NCI-H774 (cell line): ENCODE results near the gene ZGPAT.

ENCODE experiments used
- DNase-seq: peaks from one replicate; lab custom pipeline; 2025; lab: John Stamatoyannopoulos, UW

ZGPAT gene

GRCh38 chr20:63744574-63745423, 37.0 kb downstream of the ZGPAT start:
- no peak for DNase-seq

- DNase-seq = no peak
These were observed 37.6 kb downstream of the ZGPAT start for GRCh38 chr20:63745424-63745805.

GRCh38 chr20:63745961-63746731, 38.3 kb downstream of the ZGPAT start:
- no peak for DNase-seq

- DNase-seq = no peak
These were observed 39.0 kb downstream of the ZGPAT start for GRCh38 chr20:63746751-63747315.

GRCh38 chr20:63747622-63748069, 39.8 kb downstream of the ZGPAT start:
- DNase-seq = no peak

GRCh38 chr20:63748070-63748933, 40.5 kb downstream of the ZGPAT start:
- DNase-seq = no peak

GRCh38 chr20:63748934-63749270, 41.1 kb downstream of the ZGPAT start:
- DNase-seq = no peak

- DNase-seq = no peak
These were observed 42.0 kb downstream of the ZGPAT start for GRCh38 chr20:63749597-63750508.

GRCh38 chr20:63750807-63751470, 43.1 kb downstream of the ZGPAT start:
- DNase-seq = no peak

- no peak for DNase-seq
These were observed 43.8 kb downstream of the ZGPAT start for GRCh38 chr20:63751471-63752271.

GRCh38 chr20:63752411-63753101, 44.7 kb downstream of the ZGPAT start:
- no peak for DNase-seq

GRCh38 chr20:63753381-63753780, 45.5 kb downstream of the ZGPAT start:
- no peak for DNase-seq

GRCh38 chr20:63754008-63754407, 46.2 kb downstream of the ZGPAT start:
- DNase-seq = no peak

- DNase-seq = no peak
These were observed 48.3 kb downstream of the ZGPAT start for GRCh38 chr20:63755933-63756647.

- DNase-seq = no peak
These were observed 48.8 kb downstream of the ZGPAT start for GRCh38 chr20:63756648-63756991.

- no peak for DNase-seq
These were observed 50.3 kb downstream of the ZGPAT start for GRCh38 chr20:63758152-63758551.

- no peak for DNase-seq
These were observed 51.6 kb downstream of the ZGPAT start for GRCh38 chr20:63759377-63759901.
